ENCODE results near the gene ZNF518A.

DNA sequence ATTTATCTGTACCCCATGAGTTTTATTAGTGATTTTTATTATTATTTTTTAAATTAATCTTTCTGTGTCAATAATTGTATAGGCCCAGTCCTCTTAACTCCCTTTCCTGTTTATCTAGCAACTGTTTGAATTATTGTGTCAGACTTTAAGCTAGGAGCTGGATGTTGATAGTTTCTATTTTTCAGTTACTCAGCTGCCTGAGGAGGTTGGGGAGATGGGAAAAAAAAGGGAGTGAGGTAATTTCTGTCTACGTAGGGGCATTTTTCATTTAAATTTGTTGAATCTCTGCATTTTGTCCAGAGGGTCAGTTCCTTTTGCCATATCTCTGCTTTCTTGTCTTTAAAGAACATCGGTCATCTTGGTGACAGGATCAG, 5.0 kb upstream of the ZNF518A start:
- TF ChIP-seq, protein P1, sequence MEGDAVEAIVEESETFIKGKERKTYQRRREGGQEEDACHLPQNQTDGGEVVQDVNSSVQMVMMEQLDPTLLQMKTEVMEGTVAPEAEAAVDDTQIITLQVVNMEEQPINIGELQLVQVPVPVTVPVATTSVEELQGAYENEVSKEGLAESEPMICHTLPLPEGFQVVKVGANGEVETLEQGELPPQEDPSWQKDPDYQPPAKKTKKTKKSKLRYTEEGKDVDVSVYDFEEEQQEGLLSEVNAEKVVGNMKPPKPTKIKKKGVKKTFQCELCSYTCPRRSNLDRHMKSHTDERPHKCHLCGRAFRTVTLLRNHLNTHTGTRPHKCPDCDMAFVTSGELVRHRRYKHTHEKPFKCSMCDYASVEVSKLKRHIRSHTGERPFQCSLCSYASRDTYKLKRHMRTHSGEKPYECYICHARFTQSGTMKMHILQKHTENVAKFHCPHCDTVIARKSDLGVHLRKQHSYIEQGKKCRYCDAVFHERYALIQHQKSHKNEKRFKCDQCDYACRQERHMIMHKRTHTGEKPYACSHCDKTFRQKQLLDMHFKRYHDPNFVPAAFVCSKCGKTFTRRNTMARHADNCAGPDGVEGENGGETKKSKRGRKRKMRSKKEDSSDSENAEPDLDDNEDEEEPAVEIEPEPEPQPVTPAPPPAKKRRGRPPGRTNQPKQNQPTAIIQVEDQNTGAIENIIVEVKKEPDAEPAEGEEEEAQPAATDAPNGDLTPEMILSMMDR (IDR thresholded peaks at IDR 0.05): no peak
- TF ChIP-seq EZH2 (IDR thresholded peaks at IDR 0.05; ENCODE audit: borderline replicate concordance, insufficient read depth, low read depth, low read length, poor library complexity, severe bottlenecking): no peak
